ENCODE measurements around the gene ANTXR2.
A peak's percentile ranks its signal among the peaks of the same experiment; 100 is the strongest.

Gene ANTXR2

GRCh38 chr4:79869597-79870237, 203.3 kb downstream of the ANTXR2 start:
- no peak for DNase-seq (ENCODE audit: low read depth, low spot score)

GRCh38 chr4:79865201-79865597, 207.8 kb downstream of the ANTXR2 start:
- DNase-seq (ENCODE audit: low read depth, low spot score), result peak; percentile 88

GRCh38 chr4:79864500-79865200, 208.4 kb downstream of the ANTXR2 start:
- DNase-seq (ENCODE audit: low read depth, low spot score), result peak; percentile 40

- no peak for DNase-seq (ENCODE audit: low read depth, low spot score)
Observed at GRCh38 chr4:79863333-79863732, 209.7 kb downstream of the ANTXR2 start.

- no peak for DNase-seq (ENCODE audit: low read depth, low spot score)
Observed at GRCh38 chr4:79862821-79863220, 210.2 kb downstream of the ANTXR2 start.

GRCh38 chr4:79857811-79858210, 215.2 kb downstream of the ANTXR2 start:
- DNase-seq (ENCODE audit: low read depth, low spot score), result no peak

- no peak for DNase-seq (ENCODE audit: low read depth, low spot score)
Observed at GRCh38 chr4:79856196-79856595, 216.8 kb downstream of the ANTXR2 start.

GRCh38 chr4:79854856-79855502, 218.1 kb downstream of the ANTXR2 start:
- DNase-seq (ENCODE audit: low read depth, low spot score), result peak; percentile 5

- no peak for DNase-seq (ENCODE audit: low read depth, low spot score)
Observed at GRCh38 chr4:79852305-79852730, 220.7 kb downstream of the ANTXR2 start.

- no peak for DNase-seq (ENCODE audit: low read depth, low spot score)
Observed at GRCh38 chr4:79851625-79852304, 221.3 kb downstream of the ANTXR2 start.

All from astrocyte of the hippocampus (primary cell).